Keratinocyte (primary cell): Measurements from ENCODE around the gene TFDP1. TPM values are rescaled to one million over a fixed set of nuclear protein-coding genes. Genes with fewer than 3 reads are reported as not detected.
A peak's percentile ranks its signal among the peaks of the same experiment; 100 is the strongest.

Source experiments
- DNase-seq: peaks from one replicate; pipeline ENCODE4 v3.0.0-alpha.2; 2011; ENCODE audit warnings: low read depth, missing footprints, low spot score
- FAIRE-seq: peaks from 2 replicates; lab custom pipeline; 2011; peaks lifted over from hg19 to GRCh38; lab: Jason Lieb, UNC
- H2AFZ ChIP-seq: 2 replicates; pipeline ENCODE4 v1.6.0; 2012; ENCODE audit warnings: low read length, control low read depth, inconsistent platforms; ENCODE audit not compliant: control insufficient read depth
- H3K27ac ChIP-seq: 2 replicates; pipeline ENCODE4 v1.5.1; 2011; ENCODE audit warnings: low read length; ENCODE audit not compliant: control insufficient read depth, insufficient read depth
- H3K27me3 ChIP-seq: 3 replicates; pipeline ENCODE4 v1.6.0; 2011; ENCODE audit warnings: low read length; ENCODE audit not compliant: control insufficient read depth, insufficient read depth; ENCODE audit errors: extremely low read depth
- H3K36me3 ChIP-seq, 2 experiments: 2 replicates in 1 of 2; 3 replicates in 1 of 2; pipeline ENCODE4 v1.5.1; 2011; ENCODE audit warnings: low read length in 2 of 2, mild to moderate bottlenecking in 1 of 2; ENCODE audit not compliant: control insufficient read depth in 2 of 2, insufficient read depth in 2 of 2; ENCODE audit errors: extremely low read depth in 1 of 2
- H3K4me1 ChIP-seq: 3 replicates; pipeline ENCODE4 v1.5.1; 2011; ENCODE audit warnings: low read length; ENCODE audit not compliant: control insufficient read depth, insufficient read depth; ENCODE audit errors: extremely low read depth
- H3K4me2 ChIP-seq: 3 replicates; pipeline ENCODE4 v1.6.0; 2011; ENCODE audit warnings: low read depth, low read length; ENCODE audit not compliant: control insufficient read depth, insufficient read depth; ENCODE audit errors: extremely low read depth
- H3K4me3 ChIP-seq, 3 experiments: fragments of 200-600 bp in 1 of 3; sonication (generic) in 1 of 3; 2 replicates in 2 of 3; 3 replicates in 1 of 3; pipeline ENCODE4 v1.5.1; 2011 to 2016; ENCODE audit warnings: low read length in 3 of 3, mild to moderate bottlenecking in 3 of 3, control low read depth in 2 of 3, inconsistent platforms in 1 of 3, low read depth in 1 of 3, mixed read lengths in 1 of 3, mixed run types in 1 of 3, moderate library complexity in 1 of 3; ENCODE audit not compliant: control insufficient read depth in 2 of 3, insufficient read depth in 2 of 3; ENCODE audit errors: extremely low read depth in 1 of 3
- H3K79me2 ChIP-seq: 2 replicates; pipeline ENCODE4 v1.6.0; 2012; ENCODE audit warnings: low read length; ENCODE audit not compliant: control insufficient read depth, insufficient read depth
- H3K9ac ChIP-seq: 3 replicates; pipeline ENCODE4 v1.6.0; 2011; ENCODE audit warnings: low read length; ENCODE audit not compliant: control insufficient read depth, insufficient read depth; ENCODE audit errors: extremely low read depth
- H3K9me1 ChIP-seq: 3 replicates; pipeline ENCODE4 v1.6.0; 2011; ENCODE audit warnings: low read length; ENCODE audit not compliant: control insufficient read depth, insufficient read depth; ENCODE audit errors: extremely low read depth
- H3K9me3 ChIP-seq: 2 replicates; pipeline ENCODE4 v1.5.1; 2012; ENCODE audit warnings: low read depth, low read length; ENCODE audit not compliant: control insufficient read depth
- H4K20me1 ChIP-seq: 3 replicates; pipeline ENCODE4 v1.6.0; 2011; ENCODE audit warnings: low read length; ENCODE audit not compliant: control insufficient read depth, insufficient read depth; ENCODE audit errors: extremely low read depth
- EZH2 ChIP-seq: IDR thresholded peaks from one replicate; pipeline ENCODE4 v1.6.1; 2012; ENCODE audit warnings: inconsistent platforms, mild to moderate bottlenecking, low read length, moderate library complexity
- dilution Hi-C: fragments of 300-500 bp; cut with MboI; formaldehyde crosslinking; loops from one replicate; pipeline ENCODE4 v1.7.0; 2020; ENCODE audit warnings: low sequenced_read_pairs; ENCODE audit not compliant: extremely low pct_ligation_motif_present
- polyA plus RNA-seq, 5 experiments: library from polyadenylated mRNA; depleted of rRNA in 3 of 5; stranded (reverse) in 3 of 5; stranded (forward) in 1 of 5; unstranded in 1 of 5; fragments of >200 nt; gene quantifications; 1 replicate in 1 of 5; 2 replicates in 3 of 5; 3 replicates in 1 of 5; pipeline versions ENCODE4 v1.2.1 to v1.2.3, GENCODE V29; 2011 to 2012; ENCODE audit warnings: missing spikeins in 2 of 5, low read depth in 1 of 5, low replicate concordance in 1 of 5
- TF ChIP-seq, protein P1 (sequence below), 3 experiments: IDR thresholded peaks in 1 of 3; conservative IDR thresholded peaks in 1 of 3; optimal IDR thresholded peaks in 1 of 3; 2 replicates in 2 of 3; 3 replicates in 1 of 3; pipeline versions ENCODE3 to v1.5.1; 2011; ENCODE audit warnings: low read length in 3 of 3, mild to moderate bottlenecking in 3 of 3, moderate library complexity in 2 of 3, control low read depth in 1 of 3, inconsistent platforms in 1 of 3; ENCODE audit not compliant: insufficient read depth in 2 of 3; ENCODE audit errors: extremely low read depth in 1 of 3

Gene TFDP1
- polyA plus RNA-seq, 1 donor (not counting 4 experiments of a cell fraction or from before 2014, with no cell fraction given): 105 TPM

GRCh38 chr13:113561417-113562084 lies 23.0 kb upstream of the TFDP1 start:
- FAIRE-seq: no peak
- Histone ChIP-seq H3K27me3 (no peaks in the 10 kb centered on the region), H3K27ac (no peak overlapping the region), H3K79me2 (no peaks in the 10 kb centered on the region), H3K4me1 (peaks cover 2% of the 10 kb centered on the region), H3K9me3 (no peaks in the 10 kb centered on the region), H4K20me1 (no peaks in the 10 kb centered on the region), H3K4me2 (no peak overlapping the region), H3K36me3 (no peaks in the 10 kb centered on the region), H3K9ac (no peak overlapping the region), H2AFZ (no peak overlapping the region), H3K4me3 (no peak overlapping the region), H3K9me1 (no peaks in the 10 kb centered on the region)
- TF ChIP-seq, protein P1, sequence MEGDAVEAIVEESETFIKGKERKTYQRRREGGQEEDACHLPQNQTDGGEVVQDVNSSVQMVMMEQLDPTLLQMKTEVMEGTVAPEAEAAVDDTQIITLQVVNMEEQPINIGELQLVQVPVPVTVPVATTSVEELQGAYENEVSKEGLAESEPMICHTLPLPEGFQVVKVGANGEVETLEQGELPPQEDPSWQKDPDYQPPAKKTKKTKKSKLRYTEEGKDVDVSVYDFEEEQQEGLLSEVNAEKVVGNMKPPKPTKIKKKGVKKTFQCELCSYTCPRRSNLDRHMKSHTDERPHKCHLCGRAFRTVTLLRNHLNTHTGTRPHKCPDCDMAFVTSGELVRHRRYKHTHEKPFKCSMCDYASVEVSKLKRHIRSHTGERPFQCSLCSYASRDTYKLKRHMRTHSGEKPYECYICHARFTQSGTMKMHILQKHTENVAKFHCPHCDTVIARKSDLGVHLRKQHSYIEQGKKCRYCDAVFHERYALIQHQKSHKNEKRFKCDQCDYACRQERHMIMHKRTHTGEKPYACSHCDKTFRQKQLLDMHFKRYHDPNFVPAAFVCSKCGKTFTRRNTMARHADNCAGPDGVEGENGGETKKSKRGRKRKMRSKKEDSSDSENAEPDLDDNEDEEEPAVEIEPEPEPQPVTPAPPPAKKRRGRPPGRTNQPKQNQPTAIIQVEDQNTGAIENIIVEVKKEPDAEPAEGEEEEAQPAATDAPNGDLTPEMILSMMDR (optimal IDR thresholded peaks at IDR 0.05 in 1 of 3, IDR thresholded peaks at IDR 0.05 in 1 of 3, conservative IDR thresholded peaks at IDR 0.05 in 1 of 3; ENCODE audit: extremely low read depth in 1 of 3, insufficient read depth in 2 of 3, low read length in 3 of 3): no peak
- TF ChIP-seq EZH2: no peak
- dilution Hi-C loops: no loop called here
- DNase-seq: no peak

- Histone ChIP-seq H3K9ac (no peak overlapping the region), H3K4me1 (peaks cover 2% of the 10 kb centered on the region), H3K36me3 (no peaks in the 10 kb centered on the region), H3K79me2 (no peaks in the 10 kb centered on the region), H2AFZ (no peak overlapping the region), H3K4me2 (no peak overlapping the region), H4K20me1 (no peaks in the 10 kb centered on the region), H3K4me3 (no peak overlapping the region), H3K27ac (no peak overlapping the region), H3K9me3 (no peaks in the 10 kb centered on the region), H3K9me1 (no peaks in the 10 kb centered on the region), H3K27me3 (no peaks in the 10 kb centered on the region)
- no peak for TF ChIP-seq EZH2
- TF ChIP-seq, protein P1 (optimal IDR thresholded peaks at IDR 0.05 in 1 of 3, IDR thresholded peaks at IDR 0.05 in 1 of 3, conservative IDR thresholded peaks at IDR 0.05 in 1 of 3; ENCODE audit: extremely low read depth in 1 of 3, insufficient read depth in 2 of 3, low read length in 3 of 3): peak; percentile 74 to 91 (median 88)
- dilution Hi-C loops: no loop called here
- peak; percentile 74 for FAIRE-seq
- DNase-seq: no peak
Observed at GRCh38 chr13:113562085-113562749, 22.3 kb upstream of the TFDP1 start.
